ENCODE results near the gene COG7.

Gene COG7

DNA sequence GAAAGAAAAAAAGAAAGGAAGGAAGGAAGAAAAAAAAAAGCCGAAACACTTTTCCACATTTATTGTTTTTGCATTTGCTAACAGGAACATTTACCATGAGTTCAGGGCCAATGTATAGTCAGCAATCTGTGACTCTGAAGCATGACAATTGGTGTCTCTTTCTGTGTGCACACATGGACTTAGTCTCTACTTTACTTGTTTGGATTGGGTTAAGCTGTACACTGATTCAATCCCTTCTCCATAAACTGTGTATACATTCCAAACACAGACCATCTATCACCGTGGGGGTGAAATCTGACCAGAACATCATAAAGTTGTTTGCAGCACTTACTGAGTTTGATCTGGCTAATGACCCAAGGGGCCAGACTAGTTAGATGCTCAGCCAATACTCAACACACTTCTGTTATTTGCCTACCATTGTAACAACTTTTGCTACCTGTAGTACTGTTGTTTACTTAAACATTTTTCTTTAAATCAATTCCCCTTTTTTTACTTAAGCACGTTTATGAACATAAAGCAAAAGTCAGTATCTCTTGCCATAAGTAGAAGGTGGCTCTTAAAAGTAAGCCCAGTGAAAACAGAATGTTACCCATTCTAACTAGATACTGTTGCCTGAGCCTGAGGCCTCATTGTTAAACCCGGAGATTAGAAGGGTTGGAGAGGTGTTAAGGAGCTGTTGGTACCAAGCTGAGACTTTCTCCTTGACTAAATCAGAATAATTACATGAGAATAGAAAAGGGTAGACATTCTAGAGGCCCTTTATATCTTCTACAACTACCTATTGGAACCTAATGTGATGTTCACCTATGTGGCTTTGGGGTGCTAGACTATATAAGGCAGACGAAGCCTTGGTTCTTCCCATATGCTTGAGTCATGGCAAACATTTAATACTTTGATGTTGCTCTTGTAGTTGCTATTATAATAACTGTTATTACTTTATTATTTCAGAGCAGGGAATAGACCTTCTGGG is 109.1 kb downstream of the COG7 start:
- TF ChIP-seq ZNF8 (CRISPR knock-in tag; IDR thresholded peaks at IDR 0.05) (no peak), ZFP30 (CRISPR knock-in tag; IDR thresholded peaks at IDR 0.05) (no peak)
- ATAC-seq, result no peak

DNA sequence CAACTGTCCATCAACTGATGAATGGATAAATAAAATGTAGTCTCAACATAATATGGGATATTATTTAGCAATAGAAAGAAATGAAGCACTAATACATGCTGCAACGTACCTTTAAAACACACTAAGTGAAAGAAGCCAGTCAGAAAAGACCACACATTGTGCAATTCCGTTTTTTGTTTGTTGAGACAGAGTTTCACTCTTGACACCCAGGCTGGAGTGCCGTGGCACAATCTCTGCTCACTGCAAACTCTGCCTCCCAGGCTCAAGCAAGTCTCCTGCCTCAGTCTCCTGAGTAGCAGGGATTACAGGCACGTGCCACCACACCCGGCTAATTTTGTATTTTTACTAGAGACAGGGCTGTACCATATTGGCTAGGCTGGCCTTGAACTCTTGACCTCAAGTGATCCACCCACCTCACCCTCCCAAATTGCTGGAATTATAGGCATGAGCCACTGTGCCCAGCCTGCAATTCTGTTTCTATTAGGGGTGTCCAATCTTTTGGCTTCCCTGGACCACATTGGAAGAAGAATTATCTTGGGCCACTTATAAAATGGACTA is 110.8 kb downstream of the COG7 start:
- TF ChIP-seq TOX (CRISPR knock-in tag; IDR thresholded peaks at IDR 0.05; ENCODE audit: borderline replicate concordance), result no peak
- TF ChIP-seq, protein P1, sequence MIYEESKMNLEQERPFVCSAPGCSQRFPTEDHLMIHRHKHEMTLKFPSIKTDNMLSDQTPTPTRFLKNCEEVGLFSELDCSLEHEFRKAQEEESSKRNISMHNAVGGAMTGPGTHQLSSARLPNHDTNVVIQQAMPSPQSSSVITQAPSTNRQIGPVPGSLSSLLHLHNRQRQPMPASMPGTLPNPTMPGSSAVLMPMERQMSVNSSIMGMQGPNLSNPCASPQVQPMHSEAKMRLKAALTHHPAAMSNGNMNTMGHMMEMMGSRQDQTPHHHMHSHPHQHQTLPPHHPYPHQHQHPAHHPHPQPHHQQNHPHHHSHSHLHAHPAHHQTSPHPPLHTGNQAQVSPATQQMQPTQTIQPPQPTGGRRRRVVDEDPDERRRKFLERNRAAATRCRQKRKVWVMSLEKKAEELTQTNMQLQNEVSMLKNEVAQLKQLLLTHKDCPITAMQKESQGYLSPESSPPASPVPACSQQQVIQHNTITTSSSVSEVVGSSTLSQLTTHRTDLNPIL (CRISPR knock-in tag; IDR thresholded peaks at IDR 0.05; ENCODE audit: low read depth), result no peak
- TF ChIP-seq ZFP3 (CRISPR knock-in tag; IDR thresholded peaks at IDR 0.05), result no peak
- TF ChIP-seq ESRRG (CRISPR knock-in tag; IDR thresholded peaks at IDR 0.05), result no peak
- no peak for TF ChIP-seq CSDC2 (CRISPR knock-in tag; IDR thresholded peaks at IDR 0.05)
- TF ChIP-seq BACH2 (CRISPR knock-in tag; IDR thresholded peaks at IDR 0.05; ENCODE audit: borderline replicate concordance), result no peak
- TF ChIP-seq, protein P2, sequence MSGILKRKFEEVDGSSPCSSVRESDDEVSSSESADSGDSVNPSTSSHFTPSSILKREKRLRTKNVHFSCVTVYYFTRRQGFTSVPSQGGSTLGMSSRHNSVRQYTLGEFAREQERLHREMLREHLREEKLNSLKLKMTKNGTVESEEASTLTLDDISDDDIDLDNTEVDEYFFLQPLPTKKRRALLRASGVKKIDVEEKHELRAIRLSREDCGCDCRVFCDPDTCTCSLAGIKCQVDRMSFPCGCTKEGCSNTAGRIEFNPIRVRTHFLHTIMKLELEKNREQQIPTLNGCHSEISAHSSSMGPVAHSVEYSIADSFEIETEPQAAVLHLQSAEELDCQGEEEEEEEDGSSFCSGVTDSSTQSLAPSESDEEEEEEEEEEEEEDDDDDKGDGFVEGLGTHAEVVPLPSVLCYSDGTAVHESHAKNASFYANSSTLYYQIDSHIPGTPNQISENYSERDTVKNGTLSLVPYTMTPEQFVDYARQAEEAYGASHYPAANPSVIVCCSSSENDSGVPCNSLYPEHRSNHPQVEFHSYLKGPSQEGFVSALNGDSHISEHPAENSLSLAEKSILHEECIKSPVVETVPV (CRISPR knock-in tag; IDR thresholded peaks at IDR 0.05), result no peak
- TF ChIP-seq ZNF565 (CRISPR knock-in tag; conservative IDR thresholded peaks at IDR 0.05; ENCODE audit: low read depth), result no peak
- TF ChIP-seq RARB (CRISPR knock-in tag; IDR thresholded peaks at IDR 0.05), result no peak
- TF ChIP-seq GLIS3 (CRISPR knock-in tag; IDR thresholded peaks at IDR 0.05), result no peak
- no peak for TF ChIP-seq OSR1 (CRISPR knock-in tag; IDR thresholded peaks at IDR 0.05)
- TF ChIP-seq, protein P3, sequence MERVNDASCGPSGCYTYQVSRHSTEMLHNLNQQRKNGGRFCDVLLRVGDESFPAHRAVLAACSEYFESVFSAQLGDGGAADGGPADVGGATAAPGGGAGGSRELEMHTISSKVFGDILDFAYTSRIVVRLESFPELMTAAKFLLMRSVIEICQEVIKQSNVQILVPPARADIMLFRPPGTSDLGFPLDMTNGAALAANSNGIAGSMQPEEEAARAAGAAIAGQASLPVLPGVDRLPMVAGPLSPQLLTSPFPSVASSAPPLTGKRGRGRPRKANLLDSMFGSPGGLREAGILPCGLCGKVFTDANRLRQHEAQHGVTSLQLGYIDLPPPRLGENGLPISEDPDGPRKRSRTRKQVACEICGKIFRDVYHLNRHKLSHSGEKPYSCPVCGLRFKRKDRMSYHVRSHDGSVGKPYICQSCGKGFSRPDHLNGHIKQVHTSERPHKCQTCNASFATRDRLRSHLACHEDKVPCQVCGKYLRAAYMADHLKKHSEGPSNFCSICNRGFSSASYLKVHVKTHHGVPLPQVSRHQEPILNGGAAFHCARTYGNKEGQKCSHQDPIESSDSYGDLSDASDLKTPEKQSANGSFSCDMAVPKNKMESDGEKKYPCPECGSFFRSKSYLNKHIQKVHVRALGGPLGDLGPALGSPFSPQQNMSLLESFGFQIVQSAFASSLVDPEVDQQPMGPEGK (CRISPR knock-in tag; IDR thresholded peaks at IDR 0.05; ENCODE audit: borderline replicate concordance), result no peak
- no peak for TF ChIP-seq ISL1 (CRISPR knock-in tag; IDR thresholded peaks at IDR 0.05)
- TF ChIP-seq, protein P4, sequence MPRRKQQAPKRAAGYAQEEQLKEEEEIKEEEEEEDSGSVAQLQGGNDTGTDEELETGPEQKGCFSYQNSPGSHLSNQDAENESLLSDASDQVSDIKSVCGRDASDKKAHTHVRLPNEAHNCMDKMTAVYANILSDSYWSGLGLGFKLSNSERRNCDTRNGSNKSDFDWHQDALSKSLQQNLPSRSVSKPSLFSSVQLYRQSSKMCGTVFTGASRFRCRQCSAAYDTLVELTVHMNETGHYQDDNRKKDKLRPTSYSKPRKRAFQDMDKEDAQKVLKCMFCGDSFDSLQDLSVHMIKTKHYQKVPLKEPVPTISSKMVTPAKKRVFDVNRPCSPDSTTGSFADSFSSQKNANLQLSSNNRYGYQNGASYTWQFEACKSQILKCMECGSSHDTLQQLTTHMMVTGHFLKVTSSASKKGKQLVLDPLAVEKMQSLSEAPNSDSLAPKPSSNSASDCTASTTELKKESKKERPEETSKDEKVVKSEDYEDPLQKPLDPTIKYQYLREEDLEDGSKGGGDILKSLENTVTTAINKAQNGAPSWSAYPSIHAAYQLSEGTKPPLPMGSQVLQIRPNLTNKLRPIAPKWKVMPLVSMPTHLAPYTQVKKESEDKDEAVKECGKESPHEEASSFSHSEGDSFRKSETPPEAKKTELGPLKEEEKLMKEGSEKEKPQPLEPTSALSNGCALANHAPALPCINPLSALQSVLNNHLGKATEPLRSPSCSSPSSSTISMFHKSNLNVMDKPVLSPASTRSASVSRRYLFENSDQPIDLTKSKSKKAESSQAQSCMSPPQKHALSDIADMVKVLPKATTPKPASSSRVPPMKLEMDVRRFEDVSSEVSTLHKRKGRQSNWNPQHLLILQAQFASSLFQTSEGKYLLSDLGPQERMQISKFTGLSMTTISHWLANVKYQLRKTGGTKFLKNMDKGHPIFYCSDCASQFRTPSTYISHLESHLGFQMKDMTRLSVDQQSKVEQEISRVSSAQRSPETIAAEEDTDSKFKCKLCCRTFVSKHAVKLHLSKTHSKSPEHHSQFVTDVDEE (CRISPR knock-in tag; IDR thresholded peaks at IDR 0.05), result no peak
- TF ChIP-seq SNAI2 (CRISPR knock-in tag; IDR thresholded peaks at IDR 0.05), result no peak
- no peak for TF ChIP-seq TCF4 (CRISPR knock-in tag; IDR thresholded peaks at IDR 0.05; ENCODE audit: borderline replicate concordance)
- no peak for TF ChIP-seq PPARA (CRISPR knock-in tag; IDR thresholded peaks at IDR 0.05; ENCODE audit: borderline replicate concordance)
- no peak for TF ChIP-seq ARNTL (CRISPR knock-in tag; IDR thresholded peaks at IDR 0.05; ENCODE audit: borderline replicate concordance, low read depth)
- no peak for TF ChIP-seq ZNF8 (CRISPR knock-in tag; IDR thresholded peaks at IDR 0.05)
- TF ChIP-seq, protein P5, sequence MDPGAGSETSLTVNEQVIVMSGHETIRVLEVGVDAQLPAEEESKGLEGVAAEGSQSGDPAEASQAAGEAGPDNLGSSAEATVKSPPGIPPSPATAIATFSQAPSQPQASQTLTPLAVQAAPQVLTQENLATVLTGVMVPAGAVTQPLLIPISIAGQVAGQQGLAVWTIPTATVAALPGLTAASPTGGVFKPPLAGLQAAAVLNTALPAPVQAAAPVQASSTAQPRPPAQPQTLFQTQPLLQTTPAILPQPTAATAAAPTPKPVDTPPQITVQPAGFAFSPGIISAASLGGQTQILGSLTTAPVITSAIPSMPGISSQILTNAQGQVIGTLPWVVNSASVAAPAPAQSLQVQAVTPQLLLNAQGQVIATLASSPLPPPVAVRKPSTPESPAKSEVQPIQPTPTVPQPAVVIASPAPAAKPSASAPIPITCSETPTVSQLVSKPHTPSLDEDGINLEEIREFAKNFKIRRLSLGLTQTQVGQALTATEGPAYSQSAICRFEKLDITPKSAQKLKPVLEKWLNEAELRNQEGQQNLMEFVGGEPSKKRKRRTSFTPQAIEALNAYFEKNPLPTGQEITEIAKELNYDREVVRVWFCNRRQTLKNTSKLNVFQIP (CRISPR knock-in tag; IDR thresholded peaks at IDR 0.05; ENCODE audit: borderline replicate concordance, low read depth), result no peak
- no peak for ATAC-seq
